ENCODE measurements around the gene NLN.
"Not testable (repeated sequence)": the region's sequence is repeated elsewhere in the genome, so short reads cannot be mapped to it uniquely, and the experiment has no call there.

NLN gene

GRCh38 chr5:65734196-65734775 lies 12.3 kb downstream of the NLN start:
- not testable (repeated sequence) for H3K27me3 ChIP-seq (ENCODE audit: control insufficient read depth, insufficient read depth, low read length); H3K9me3 ChIP-seq (ENCODE audit: control insufficient read depth, insufficient read depth, low read length); H3K27ac ChIP-seq (ENCODE audit: low read depth, low read length); H3K4me1 ChIP-seq (ENCODE audit: control insufficient read depth, insufficient read depth, low read length); H3K4me3 ChIP-seq (ENCODE audit: low read depth, low read length); H3K36me3 ChIP-seq (ENCODE audit: control insufficient read depth, insufficient read depth, low read length); H3K9ac ChIP-seq (ENCODE audit: low read depth, low read length)

GRCh38 chr5:65734921-65735320 lies 12.9 kb downstream of the NLN start:
- H3K4me1 ChIP-seq (ENCODE audit: control insufficient read depth, insufficient read depth, low read length), result peaks cover 2% of the 10 kb centered on the region; the same call in 1 of the 2 replicates
- H3K4me3 ChIP-seq (ENCODE audit: low read depth, low read length), result no peak overlapping the region
- no peaks in the 10 kb centered on the region for H3K9me3 ChIP-seq (ENCODE audit: control insufficient read depth, insufficient read depth, low read length)
- H3K27me3 ChIP-seq (ENCODE audit: control insufficient read depth, insufficient read depth, low read length), result no peaks in the 10 kb centered on the region
- H3K36me3 ChIP-seq (ENCODE audit: control insufficient read depth, insufficient read depth, low read length), result no peaks in the 10 kb centered on the region
- no peak overlapping the region for H3K9ac ChIP-seq (ENCODE audit: low read depth, low read length)
- H3K27ac ChIP-seq (ENCODE audit: low read depth, low read length), result no peak overlapping the region

GRCh38 chr5:65736011-65736410 lies 14.0 kb downstream of the NLN start:
- no peak overlapping the region for H3K9ac ChIP-seq (ENCODE audit: low read depth, low read length)
- H3K27ac ChIP-seq (ENCODE audit: low read depth, low read length), result no peak overlapping the region
- no peaks in the 10 kb centered on the region for H3K27me3 ChIP-seq (ENCODE audit: control insufficient read depth, insufficient read depth, low read length)
- H3K4me1 ChIP-seq (ENCODE audit: control insufficient read depth, insufficient read depth, low read length), result no peaks in the 10 kb centered on the region; the same call in 1 of the 2 replicates
- H3K9me3 ChIP-seq (ENCODE audit: control insufficient read depth, insufficient read depth, low read length), result no peaks in the 10 kb centered on the region
- no peak overlapping the region for H3K4me3 ChIP-seq (ENCODE audit: low read depth, low read length)
- H3K36me3 ChIP-seq (ENCODE audit: control insufficient read depth, insufficient read depth, low read length), result no peaks in the 10 kb centered on the region

- Histone ChIP-seq H3K9me3 (ENCODE audit: control insufficient read depth, insufficient read depth, low read length) (no peaks in the 10 kb centered on the region), H3K4me3 (ENCODE audit: low read depth, low read length) (no peak overlapping the region), H3K4me1 (ENCODE audit: control insufficient read depth, insufficient read depth, low read length) (no peaks in the 10 kb centered on the region; the same call in 1 of the 2 replicates), H3K9ac (ENCODE audit: low read depth, low read length) (no peak overlapping the region), H3K27ac (ENCODE audit: low read depth, low read length) (no peak overlapping the region), H3K36me3 (ENCODE audit: control insufficient read depth, insufficient read depth, low read length) (peaks cover 2% of the 10 kb centered on the region; the same call in 1 of the 2 replicates), H3K27me3 (ENCODE audit: control insufficient read depth, insufficient read depth, low read length) (no peaks in the 10 kb centered on the region)
Observed at GRCh38 chr5:65737842-65738241, 15.8 kb downstream of the NLN start.

- no peaks in the 10 kb centered on the region for H3K9me3 ChIP-seq (ENCODE audit: control insufficient read depth, insufficient read depth, low read length)
- peaks cover 4% of the 10 kb centered on the region; the same call in 1 of the 2 replicates for H3K36me3 ChIP-seq (ENCODE audit: control insufficient read depth, insufficient read depth, low read length)
- H3K4me3 ChIP-seq (ENCODE audit: low read depth, low read length), result no peak overlapping the region
- H3K4me1 ChIP-seq (ENCODE audit: control insufficient read depth, insufficient read depth, low read length), result no peaks in the 10 kb centered on the region; the same call in 1 of the 2 replicates
- H3K27me3 ChIP-seq (ENCODE audit: control insufficient read depth, insufficient read depth, low read length), result no peaks in the 10 kb centered on the region
- H3K9ac ChIP-seq (ENCODE audit: low read depth, low read length), result no peak overlapping the region
- no peak overlapping the region for H3K27ac ChIP-seq (ENCODE audit: low read depth, low read length)
Observed at GRCh38 chr5:65738305-65738704, 16.3 kb downstream of the NLN start.

GRCh38 chr5:65739162-65739561 lies 17.2 kb downstream of the NLN start:
- Histone ChIP-seq H3K36me3 (ENCODE audit: control insufficient read depth, insufficient read depth, low read length) (peaks cover 4% of the 10 kb centered on the region; the same call in 1 of the 2 replicates), H3K9ac (ENCODE audit: low read depth, low read length) (no peak overlapping the region), H3K27ac (ENCODE audit: low read depth, low read length) (no peak overlapping the region), H3K4me1 (ENCODE audit: control insufficient read depth, insufficient read depth, low read length) (no peaks in the 10 kb centered on the region; the same call in 1 of the 2 replicates), H3K4me3 (ENCODE audit: low read depth, low read length) (no peak overlapping the region), H3K9me3 (ENCODE audit: control insufficient read depth, insufficient read depth, low read length) (no peaks in the 10 kb centered on the region), H3K27me3 (ENCODE audit: control insufficient read depth, insufficient read depth, low read length) (no peaks in the 10 kb centered on the region)

GRCh38 chr5:65742565-65743231 lies 20.7 kb downstream of the NLN start:
- Histone ChIP-seq H3K36me3 (ENCODE audit: control insufficient read depth, insufficient read depth, low read length) (peaks cover 4% of the 10 kb centered on the region; the same call in 1 of the 2 replicates), H3K4me3 (ENCODE audit: low read depth, low read length) (no peak overlapping the region), H3K9me3 (ENCODE audit: control insufficient read depth, insufficient read depth, low read length) (no peaks in the 10 kb centered on the region), H3K4me1 (ENCODE audit: control insufficient read depth, insufficient read depth, low read length) (no peaks in the 10 kb centered on the region), H3K27ac (ENCODE audit: low read depth, low read length) (no peak overlapping the region), H3K27me3 (ENCODE audit: control insufficient read depth, insufficient read depth, low read length) (no peaks in the 10 kb centered on the region), H3K9ac (ENCODE audit: low read depth, low read length) (no peak overlapping the region)

GRCh38 chr5:65749221-65749844 lies 27.3 kb downstream of the NLN start:
- Histone ChIP-seq H3K36me3 (ENCODE audit: control insufficient read depth, insufficient read depth, low read length) (no peaks in the 10 kb centered on the region), H3K27me3 (ENCODE audit: control insufficient read depth, insufficient read depth, low read length) (no peaks in the 10 kb centered on the region), H3K4me3 (ENCODE audit: low read depth, low read length) (no peak overlapping the region), H3K9ac (ENCODE audit: low read depth, low read length) (no peak overlapping the region), H3K27ac (ENCODE audit: low read depth, low read length) (no peak overlapping the region), H3K9me3 (ENCODE audit: control insufficient read depth, insufficient read depth, low read length) (no peaks in the 10 kb centered on the region), H3K4me1 (ENCODE audit: control insufficient read depth, insufficient read depth, low read length) (no peaks in the 10 kb centered on the region; the same call in 1 of the 2 replicates)

- H3K4me1 ChIP-seq (ENCODE audit: control insufficient read depth, insufficient read depth, low read length), result no peaks in the 10 kb centered on the region; the same call in 1 of the 2 replicates
- H3K9ac ChIP-seq (ENCODE audit: low read depth, low read length), result no peak overlapping the region
- H3K36me3 ChIP-seq (ENCODE audit: control insufficient read depth, insufficient read depth, low read length), result no peaks in the 10 kb centered on the region
- no peaks in the 10 kb centered on the region for H3K9me3 ChIP-seq (ENCODE audit: control insufficient read depth, insufficient read depth, low read length)
- no peak overlapping the region for H3K4me3 ChIP-seq (ENCODE audit: low read depth, low read length)
- H3K27ac ChIP-seq (ENCODE audit: low read depth, low read length), result no peak overlapping the region
- no peaks in the 10 kb centered on the region for H3K27me3 ChIP-seq (ENCODE audit: control insufficient read depth, insufficient read depth, low read length)
Observed at GRCh38 chr5:65749956-65750355, 28.0 kb downstream of the NLN start.

GRCh38 chr5:65750938-65751337 lies 28.9 kb downstream of the NLN start:
- H3K36me3 ChIP-seq (ENCODE audit: control insufficient read depth, insufficient read depth, low read length), result no peaks in the 10 kb centered on the region
- H3K9ac ChIP-seq (ENCODE audit: low read depth, low read length), result no peak overlapping the region
- no peak overlapping the region for H3K27ac ChIP-seq (ENCODE audit: low read depth, low read length)
- no peaks in the 10 kb centered on the region for H3K27me3 ChIP-seq (ENCODE audit: control insufficient read depth, insufficient read depth, low read length)
- H3K4me3 ChIP-seq (ENCODE audit: low read depth, low read length), result no peak overlapping the region
- no peaks in the 10 kb centered on the region for H3K9me3 ChIP-seq (ENCODE audit: control insufficient read depth, insufficient read depth, low read length)
- H3K4me1 ChIP-seq (ENCODE audit: control insufficient read depth, insufficient read depth, low read length), result no peaks in the 10 kb centered on the region; the same call in 1 of the 2 replicates

GRCh38 chr5:65753189-65753588 lies 31.2 kb downstream of the NLN start:
- H3K9ac ChIP-seq (ENCODE audit: low read depth, low read length), result no peak overlapping the region
- no peak overlapping the region for H3K4me3 ChIP-seq (ENCODE audit: low read depth, low read length)

More at GRCh38 chr5:65753189-65753588, 31.2 kb downstream of the NLN start:
- Histone ChIP-seq H3K4me1 (ENCODE audit: control insufficient read depth, insufficient read depth, low read length) (no peaks in the 10 kb centered on the region; the same call in 1 of the 2 replicates), H3K27me3 (ENCODE audit: control insufficient read depth, insufficient read depth, low read length) (no peaks in the 10 kb centered on the region), H3K36me3 (ENCODE audit: control insufficient read depth, insufficient read depth, low read length) (peaks cover 2% of the 10 kb centered on the region; the same call in 1 of the 2 replicates), H3K9me3 (ENCODE audit: control insufficient read depth, insufficient read depth, low read length) (no peaks in the 10 kb centered on the region), H3K27ac (ENCODE audit: low read depth, low read length) (no peak overlapping the region)

Measured in HUES48 (cell line).